Measurements from ENCODE around the gene AKAP12.

DNA sequence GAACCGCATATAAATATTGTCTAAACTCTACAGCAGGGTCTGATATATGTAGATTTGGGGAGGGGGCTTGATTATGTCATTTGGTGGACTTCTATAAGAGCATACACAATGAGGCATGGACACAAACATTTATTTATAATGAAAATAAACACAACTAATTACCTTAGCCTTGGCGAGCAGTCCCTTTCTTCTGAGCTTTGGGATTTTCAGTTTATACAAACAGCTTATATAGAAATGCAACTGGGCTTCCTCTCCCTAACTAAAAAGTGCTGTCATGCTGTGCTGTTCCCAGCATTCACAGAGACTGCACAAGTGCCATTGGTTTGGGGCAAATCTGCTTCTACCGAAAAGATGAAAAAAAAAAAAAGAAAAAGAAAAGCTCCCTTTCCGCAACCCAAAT is 69.9 kb downstream of the AKAP12 start:
- no peak for TF ChIP-seq RAD21 (conservative IDR thresholded peaks at IDR 0.05 in 1 of 2, IDR thresholded peaks at IDR 0.05 in 1 of 2)
- TF ChIP-seq, protein P1, sequence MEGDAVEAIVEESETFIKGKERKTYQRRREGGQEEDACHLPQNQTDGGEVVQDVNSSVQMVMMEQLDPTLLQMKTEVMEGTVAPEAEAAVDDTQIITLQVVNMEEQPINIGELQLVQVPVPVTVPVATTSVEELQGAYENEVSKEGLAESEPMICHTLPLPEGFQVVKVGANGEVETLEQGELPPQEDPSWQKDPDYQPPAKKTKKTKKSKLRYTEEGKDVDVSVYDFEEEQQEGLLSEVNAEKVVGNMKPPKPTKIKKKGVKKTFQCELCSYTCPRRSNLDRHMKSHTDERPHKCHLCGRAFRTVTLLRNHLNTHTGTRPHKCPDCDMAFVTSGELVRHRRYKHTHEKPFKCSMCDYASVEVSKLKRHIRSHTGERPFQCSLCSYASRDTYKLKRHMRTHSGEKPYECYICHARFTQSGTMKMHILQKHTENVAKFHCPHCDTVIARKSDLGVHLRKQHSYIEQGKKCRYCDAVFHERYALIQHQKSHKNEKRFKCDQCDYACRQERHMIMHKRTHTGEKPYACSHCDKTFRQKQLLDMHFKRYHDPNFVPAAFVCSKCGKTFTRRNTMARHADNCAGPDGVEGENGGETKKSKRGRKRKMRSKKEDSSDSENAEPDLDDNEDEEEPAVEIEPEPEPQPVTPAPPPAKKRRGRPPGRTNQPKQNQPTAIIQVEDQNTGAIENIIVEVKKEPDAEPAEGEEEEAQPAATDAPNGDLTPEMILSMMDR (IDR thresholded peaks at IDR 0.05): no peak
